Testis (tissue), 2 donors: ENCODE results near the gene FHDC1.

Source experiments
- CTCF ChIP-seq, 3 experiments: fragments of 450-650 bp in 2 of 3; fragments of 200-600 bp in 1 of 3; sonication (generic) in 1 of 3; IDR thresholded peaks; one replicate each; pipeline ENCODE4 v1.5.1; 2016 to 2019; ENCODE audit warnings: antibody characterized with exemption in 3 of 3, mild to moderate bottlenecking in 2 of 3, moderate library complexity in 1 of 3
- POLR2A ChIP-seq: fragments of 450-650 bp; IDR thresholded peaks from one replicate; pipeline ENCODE4 v1.6.1; 2017; ENCODE audit warnings: antibody characterized with exemption, mild to moderate bottlenecking, moderate library complexity

- TF ChIP-seq CTCF (IDR thresholded peaks at IDR 0.05) (no peak), POLR2A (no peak)
These were observed 15.2 kb downstream of the FHDC1 start for GRCh38 chr4:152951348-152951747.
